ENCODE data around the gene TEX2. TPM values are rescaled to one million over a fixed set of nuclear protein-coding genes. Genes with fewer than 3 reads are reported as not detected.

Gene TEX2
- total RNA-seq, 1 experiment from 2014 or later, result 10.8 TPM

- ChIA-PET POLR2A (interaction anchor here (0.6 to 2.4 kb wide), 15 partner anchors 10 to 265 kb away, joined by 3 to 14 read pairs (median 3); partner anchors contain the start of genes ERN1 and TEX2), CTCF (interaction anchor here (0.7 to 2.6 kb wide), 13 partner anchors 12 to 274 kb away, joined by 3 to 19 read pairs (median 4); partner anchors contain the start of gene GH1)
- H3K27me3 Mint-ChIP-seq (ENCODE audit: low read depth), result no peaks in the 10 kb centered on the region
- no peak overlapping the region for H3K4me3 Mint-ChIP-seq
- peaks cover 23% of the 10 kb centered on the region for H3K4me1 Mint-ChIP-seq
- H3K36me3 Mint-ChIP-seq, result peaks cover 12% of the 10 kb centered on the region
- H3K9me3 Mint-ChIP-seq, result no peaks in the 10 kb centered on the region
- DNase-seq (ENCODE audit: low spot score) (peak; percentile 93), ATAC-seq (peak; percentile 85)
- no peak overlapping the region for H3K27ac Mint-ChIP-seq
- TF ChIP-seq JAZF1 (CRISPR knock-in tag; IDR thresholded peaks at IDR 0.05) (peak; percentile 72; the same call in 1 of the 2 replicates), KAT7 (CRISPR knock-in tag; IDR thresholded peaks at IDR 0.05; ENCODE audit: borderline replicate concordance) (0 out of 2 replicates have a peak, but pooled peaks have one; percentile 30), AR (CRISPR knock-in tag; IDR thresholded peaks at IDR 0.05) (peak; percentile 83), ZNF121 (CRISPR knock-in tag; IDR thresholded peaks at IDR 0.05) (no peak), TEAD1 (CRISPR knock-in tag; IDR thresholded peaks at IDR 0.05) (peak; percentile 90), FOXJ3 (CRISPR knock-in tag; IDR thresholded peaks at IDR 0.05; ENCODE audit: borderline replicate concordance) (no peak), ZNF425 (CRISPR knock-in tag; conservative IDR thresholded peaks at IDR 0.05) (peak; percentile 70; the same call in 1 of the 2 replicates), ZNF281 (CRISPR knock-in tag; IDR thresholded peaks at IDR 0.05) (peak; percentile 75; the same call in 1 of the 2 replicates), E2F4 (CRISPR knock-in tag; IDR thresholded peaks at IDR 0.05; ENCODE audit: borderline replicate concordance, low read depth) (peak; percentile 77), TEAD4 (CRISPR knock-in tag; IDR thresholded peaks at IDR 0.05) (0 out of 2 replicates have a peak, but pooled peaks have one; percentile 60), NR3C1 (CRISPR knock-in tag; conservative IDR thresholded peaks at IDR 0.05; ENCODE audit: low read depth) (no peak), RELA (CRISPR knock-in tag; IDR thresholded peaks at IDR 0.05; ENCODE audit: borderline replicate concordance) (peak; percentile 49), ESRRA (CRISPR knock-in tag; IDR thresholded peaks at IDR 0.05; ENCODE audit: borderline replicate concordance) (no peak; the same call in none of the 2 replicates), ATF2 (CRISPR knock-in tag; IDR thresholded peaks at IDR 0.05; ENCODE audit: borderline replicate concordance, low read depth) (no peak), NFYB (CRISPR knock-in tag; conservative IDR thresholded peaks at IDR 0.05; ENCODE audit: low read depth) (peak; percentile 82), ZNF512 (CRISPR knock-in tag; IDR thresholded peaks at IDR 0.05; ENCODE audit: borderline replicate concordance) (no peak), ATF3 (CRISPR knock-in tag; conservative IDR thresholded peaks at IDR 0.05) (peak; percentile 26; the same call in 1 of the 2 replicates), AFF4 (CRISPR knock-in tag; IDR thresholded peaks at IDR 0.05; ENCODE audit: borderline replicate concordance) (no peak)
Measured at GRCh38 chr17:64145751-64146417, 117.2 kb downstream of the TEX2 start.

All from WTC11 (cell line).